GM12892 (cell line): ENCODE data around the gene ARHGAP9.

Experiments used
- DNase-seq: peaks from one replicate; pipeline ENCODE4 v3.0.0; 2011; ENCODE audit not compliant: insufficient read length
- FAIRE-seq: peaks from 2 replicates; lab custom pipeline; 2011; peaks lifted over from hg19 to GRCh38; lab: Jason Lieb, UNC
- POLR2A ChIP-seq: IDR thresholded peaks from 2 replicates; pipeline ENCODE4 v1.6.1; 2011; ENCODE audit warnings: low read depth, low read length, control low read depth
- POLR2AphosphoS5 ChIP-seq: IDR thresholded peaks from 2 replicates; pipeline ENCODE4 v1.6.1; 2011; ENCODE audit warnings: low read depth, low read length, control low read depth
- TAF1 ChIP-seq: IDR thresholded peaks from 2 replicates; pipeline ENCODE4 v1.6.1; 2011; ENCODE audit warnings: low read depth, mild to moderate bottlenecking, control low read depth, low read length, borderline replicate concordance

Gene ARHGAP9

GRCh38 chr12:57475271-57476161 is 4.2 kb downstream of the ARHGAP9 start:
- TF ChIP-seq TAF1: no peak
- no peak for TF ChIP-seq POLR2A
- no peak for TF ChIP-seq POLR2AphosphoS5
- DNase-seq (no peak), FAIRE-seq (no peak)

DNA sequence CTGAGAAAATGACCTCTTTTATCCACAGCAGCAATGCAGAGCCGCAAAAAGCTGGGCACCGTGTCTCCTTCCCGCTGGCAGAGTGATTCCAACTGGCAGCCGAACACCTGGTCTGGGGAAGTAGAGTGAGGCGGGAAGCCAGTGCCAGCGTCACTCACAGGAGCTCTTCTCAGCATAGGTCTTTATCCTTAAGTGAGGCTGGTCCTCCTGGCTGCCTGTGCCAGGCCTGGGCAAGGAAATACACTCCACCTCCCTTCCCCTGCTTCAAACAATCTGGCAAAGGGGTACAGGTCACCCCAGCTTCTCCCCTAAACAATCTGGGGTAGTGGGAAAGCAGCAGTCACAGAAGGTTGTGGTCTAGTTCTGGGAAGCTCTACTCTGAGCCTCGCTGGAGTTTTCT is 4.8 kb downstream of the ARHGAP9 start:
- no peak for TF ChIP-seq TAF1
- FAIRE-seq: no peak
- no peak for DNase-seq

- TF ChIP-seq POLR2AphosphoS5: no peak
- TF ChIP-seq POLR2A: no peak
- no peak for TF ChIP-seq TAF1
- FAIRE-seq: no peak
Observed at GRCh38 chr12:57474430-57474829, 5.2 kb downstream of the ARHGAP9 start.

GRCh38 chr12:57473886-57474285 is 5.8 kb downstream of the ARHGAP9 start:
- DNase-seq (no peak), FAIRE-seq (no peak)
- TF ChIP-seq POLR2AphosphoS5: no peak
- no peak for TF ChIP-seq TAF1
- TF ChIP-seq POLR2A: no peak

More at GRCh38 chr12:57474430-57474829, 5.2 kb downstream of the ARHGAP9 start:
- no peak for DNase-seq

DNA sequence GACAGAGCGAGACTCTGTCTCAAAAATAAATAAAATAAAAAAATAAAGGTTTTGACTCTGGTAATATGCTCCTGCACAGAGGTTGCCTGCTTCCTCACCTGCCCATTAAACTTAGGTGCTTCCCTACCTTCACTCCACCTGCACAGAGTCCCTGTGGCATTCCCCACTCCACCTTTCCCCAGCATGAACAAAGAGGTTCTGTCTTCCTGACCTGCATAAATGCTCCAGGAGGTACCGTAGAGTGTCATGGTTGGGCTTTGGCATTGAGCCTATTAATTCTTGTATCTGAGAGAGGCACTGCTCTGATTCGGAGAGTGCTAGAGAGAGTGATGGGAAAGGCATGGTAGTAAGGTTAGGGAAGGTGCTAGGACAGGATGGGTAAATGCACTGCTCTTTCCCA is 6.3 kb downstream of the ARHGAP9 start:
- TF ChIP-seq POLR2AphosphoS5 (no peak), TAF1 (no peak)
- FAIRE-seq (no peak), DNase-seq (no peak)

GRCh38 chr12:57472391-57472790 is 7.3 kb downstream of the ARHGAP9 start:
- no peak for TF ChIP-seq TAF1
- FAIRE-seq (no peak), DNase-seq (no peak)

GRCh38 chr12:57471661-57472060 is 8.0 kb downstream of the ARHGAP9 start:
- FAIRE-seq: no peak

DNA sequence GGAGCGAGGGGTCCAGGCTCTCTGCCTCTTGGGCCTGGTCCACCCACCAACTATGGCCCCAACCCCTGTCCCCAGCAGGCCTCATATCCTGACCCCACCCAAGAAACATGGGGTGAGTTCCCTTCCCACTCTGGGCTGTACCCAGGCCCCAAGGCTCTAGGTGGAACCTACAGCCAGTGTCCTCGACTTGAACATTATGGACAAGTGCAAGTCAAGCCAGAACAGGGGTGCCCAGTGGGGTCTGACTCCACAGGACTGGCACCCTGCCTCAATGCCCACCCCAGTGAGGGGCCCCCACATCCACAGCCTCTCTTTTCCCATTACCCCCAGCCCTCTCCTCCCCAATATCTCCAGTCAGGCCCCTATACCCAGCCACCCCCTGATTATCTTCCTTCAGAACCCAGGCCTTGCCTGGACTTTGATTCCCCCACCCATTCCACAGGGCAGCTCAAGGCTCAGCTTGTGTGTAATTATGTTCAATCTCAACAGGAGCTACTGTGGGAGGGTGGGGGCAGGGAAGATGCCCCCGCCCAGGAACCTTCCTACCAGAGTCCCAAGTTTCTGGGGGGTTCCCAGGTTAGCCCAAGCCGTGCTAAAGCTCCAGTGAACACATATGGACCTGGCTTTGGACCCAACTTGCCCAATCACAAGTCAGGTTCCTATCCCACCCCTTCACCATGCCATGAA is 8.6 kb downstream of the ARHGAP9 start:
- no peak for DNase-seq
- TF ChIP-seq POLR2A: no peak
- TF ChIP-seq POLR2AphosphoS5: no peak
- TF ChIP-seq TAF1: no peak
- no peak for FAIRE-seq

More at GRCh38 chr12:57471661-57472060, 8.0 kb downstream of the ARHGAP9 start:
- TF ChIP-seq POLR2A (no peak), POLR2AphosphoS5 (no peak), TAF1 (no peak)
- no peak for DNase-seq

GRCh38 chr12:57470286-57470969 is 9.2 kb downstream of the ARHGAP9 start:
- TF ChIP-seq TAF1: no peak
- no peak for TF ChIP-seq POLR2A
- TF ChIP-seq POLR2AphosphoS5: 0 out of 2 replicates have a peak, but pooled peaks have one; percentile 10
- FAIRE-seq: no peak
- DNase-seq: no peak

DNA sequence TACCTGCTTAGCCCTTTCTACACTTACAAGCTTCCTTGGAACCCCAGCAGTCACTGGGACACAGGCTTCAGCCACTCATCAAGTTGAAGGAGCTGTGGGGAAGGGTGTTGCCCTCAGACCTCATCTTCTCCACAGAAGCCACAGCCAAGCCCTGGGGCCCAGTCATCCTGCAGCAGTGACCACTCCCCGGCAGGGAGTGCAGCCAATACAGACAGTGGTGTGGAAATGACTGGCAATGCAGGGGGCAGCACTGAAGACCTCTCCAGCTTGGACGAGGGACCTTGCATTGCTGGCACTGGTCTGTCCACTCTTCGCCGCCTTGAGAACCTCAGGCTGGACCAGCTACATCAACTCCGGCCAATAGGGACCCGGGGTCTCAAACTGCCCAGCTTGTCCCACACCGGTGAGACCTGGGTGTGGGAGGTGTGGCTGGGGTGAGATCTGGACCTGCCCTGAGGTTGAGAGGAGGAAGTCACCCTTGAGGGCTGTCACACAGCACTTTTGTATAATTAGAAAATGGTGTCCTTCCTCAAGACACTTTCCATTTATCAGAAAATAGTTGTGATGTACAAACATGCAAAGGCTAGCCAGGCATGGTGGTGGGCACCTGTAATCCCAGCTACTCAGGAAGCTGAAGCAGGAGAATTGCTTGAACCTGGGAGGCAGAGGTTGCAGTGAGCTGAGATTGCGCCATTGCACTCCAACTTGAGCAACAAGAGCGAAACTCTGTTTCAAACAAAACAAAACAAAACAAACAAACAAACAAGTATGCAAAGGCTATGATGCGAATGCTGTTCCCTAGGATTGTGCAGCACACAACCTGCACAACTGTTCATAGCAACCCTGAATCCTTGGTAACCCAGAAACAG is 10.1 kb downstream of the ARHGAP9 start:
- TF ChIP-seq TAF1: no peak
- no peak; the same call in 1 of the 2 replicates for TF ChIP-seq POLR2A
- peak; percentile 19; the same call in 1 of the 2 replicates for TF ChIP-seq POLR2AphosphoS5
- no peak for DNase-seq
- FAIRE-seq: no peak

DNA sequence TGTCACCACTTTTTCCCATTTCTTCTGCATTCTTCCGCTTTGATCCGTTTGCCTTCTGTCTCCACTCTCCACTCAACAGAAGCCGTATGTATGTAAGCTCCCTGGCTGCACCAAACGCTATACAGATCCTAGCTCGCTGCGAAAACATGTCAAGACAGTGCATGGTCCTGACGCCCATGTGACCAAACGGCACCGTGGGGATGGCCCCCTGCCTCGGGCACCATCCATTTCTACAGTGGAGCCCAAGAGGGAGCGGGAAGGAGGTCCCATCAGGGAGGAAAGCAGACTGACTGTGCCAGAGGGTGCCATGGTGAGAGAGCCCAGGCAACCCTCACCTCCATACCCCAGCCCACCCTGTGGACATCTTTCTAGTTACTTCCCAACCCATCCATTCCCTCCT is 11.8 kb downstream of the ARHGAP9 start:
- FAIRE-seq (no peak), DNase-seq (no peak)
- TF ChIP-seq POLR2A (no peak), POLR2AphosphoS5 (no peak), TAF1 (no peak)
